ENCODE data around the gene AFTPH.
A peak's percentile ranks its signal among the peaks of the same experiment; 100 is the strongest.

The AFTPH gene

GRCh38 chr2:64634345-64635267, 110.5 kb downstream of the AFTPH start:
- POLR2A ChIA-PET: interaction anchor here (0.6 to 1.2 kb wide), 2 partner anchors 19 to 55 kb away, joined by 3 to 9 read pairs; partner anchors contain the start of gene SERTAD2
- Histone ChIP-seq H3K4me1 (ENCODE audit: control insufficient read depth, insufficient read depth, low read length) (peaks cover 7% of the 10 kb centered on the region), H3K36me3 (ENCODE audit: control insufficient read depth in 2 of 2, insufficient read depth in 1 of 2, low read length in 2 of 2) (peaks cover 0 to 35% of the 10 kb centered on the region in 2 experiments; a peak in 2 of 3 replicates), H3K9me3 (ENCODE audit: control insufficient read depth, insufficient read depth, low read depth, low read length) (no peaks in the 10 kb centered on the region), H3K4me3 (ENCODE audit: low read depth, low read length) (no peak overlapping the region), H3K27ac (ENCODE audit: extremely low read depth, low read depth, low read length) (no peak overlapping the region)
- TF ChIP-seq GLI2 (tag by site-specific recombination; IDR thresholded peaks at IDR 0.05; ENCODE audit: borderline replicate concordance, low read depth) (no peak), ZNF707 (tag by site-specific recombination; IDR thresholded peaks at IDR 0.05) (no peak), ZNF10 (tag by site-specific recombination; IDR thresholded peaks at IDR 0.05) (0 out of 2 replicates have a peak, but pooled peaks have one; percentile 41), CTCF (tag by site-specific recombination; IDR thresholded peaks at IDR 0.05) (no peak)
- CTCF ChIA-PET: interaction anchor here (0.6 to 1.8 kb wide), 2 partner anchors 11 to 205 kb away, joined by 4 to 6 read pairs; no protein-coding TSS in a partner anchor

GRCh38 chr2:64635976-64636911, 112.1 kb downstream of the AFTPH start:
- ChIA-PET POLR2A (no interaction called here), CTCF (interaction anchor here (0.5 kb wide), 1 partner anchor 647 kb away, joined by 5 read pairs; no protein-coding TSS in a partner anchor)
- no peak overlapping the region for H3K4me3 ChIP-seq (ENCODE audit: low read depth, low read length)
- H3K36me3 ChIP-seq (ENCODE audit: control insufficient read depth in 2 of 2, insufficient read depth in 1 of 2, low read length in 2 of 2): peaks cover 0 to 29% of the 10 kb centered on the region in 2 experiments; a peak in 1 of 3 replicates
- peaks cover 21% of the 10 kb centered on the region for H3K4me1 ChIP-seq (ENCODE audit: control insufficient read depth, insufficient read depth, low read length)
- no peak overlapping the region for H3K27ac ChIP-seq (ENCODE audit: extremely low read depth, low read depth, low read length)
- H3K9me3 ChIP-seq (ENCODE audit: control insufficient read depth, insufficient read depth, low read depth, low read length): no peaks in the 10 kb centered on the region
- no peak for TF ChIP-seq ZNF341 (tag by site-specific recombination; IDR thresholded peaks at IDR 0.05; ENCODE audit: low read depth)
- TF ChIP-seq ZNF529 (tag by site-specific recombination; IDR thresholded peaks at IDR 0.05; ENCODE audit: insufficient replicate concordance): no peak
- TF ChIP-seq ZNF624 (tag by site-specific recombination; IDR thresholded peaks at IDR 0.05): no peak
- TF ChIP-seq KLF8 (tag by site-specific recombination; IDR thresholded peaks at IDR 0.05): no peak

- CTCF ChIA-PET: interaction anchor here (0.6 kb wide), 1 partner anchor 222 kb away, joined by 3 read pairs; no protein-coding TSS in a partner anchor
- POLR2A ChIA-PET: no interaction called here
- Histone ChIP-seq H3K4me1 (ENCODE audit: control insufficient read depth, insufficient read depth, low read length) (peaks cover 26% of the 10 kb centered on the region), H3K4me3 (ENCODE audit: low read depth, low read length) (no peak overlapping the region), H3K36me3 (ENCODE audit: control insufficient read depth in 2 of 2, insufficient read depth in 1 of 2, low read length in 2 of 2) (peaks cover 0 to 28% of the 10 kb centered on the region in 2 experiments; a peak in 1 of 3 replicates), H3K9me3 (ENCODE audit: control insufficient read depth, insufficient read depth, low read depth, low read length) (no peaks in the 10 kb centered on the region), H3K27ac (ENCODE audit: extremely low read depth, low read depth, low read length) (no peak overlapping the region)
- TF ChIP-seq ZNF501 (tag by site-specific recombination; IDR thresholded peaks at IDR 0.05) (no peak), ZNF670 (tag by site-specific recombination; IDR thresholded peaks at IDR 0.05; ENCODE audit: low read depth) (no peak), ZNF561 (tag by site-specific recombination; IDR thresholded peaks at IDR 0.05; ENCODE audit: borderline replicate concordance) (no peak), ZNF157 (tag by site-specific recombination; IDR thresholded peaks at IDR 0.05) (no peak), ZNF184 (tag by site-specific recombination; IDR thresholded peaks at IDR 0.05) (no peak), ZNF391 (tag by site-specific recombination; IDR thresholded peaks at IDR 0.05; ENCODE audit: borderline replicate concordance, low read depth) (no peak), SP7 (tag by site-specific recombination; IDR thresholded peaks at IDR 0.05) (no peak), GLI4 (tag by site-specific recombination; IDR thresholded peaks at IDR 0.05) (no peak), ZNF280C (tag by site-specific recombination; IDR thresholded peaks at IDR 0.05) (no peak), ZNF280D (tag by site-specific recombination; IDR thresholded peaks at IDR 0.05) (no peak), ZNF548 (tag by site-specific recombination; IDR thresholded peaks at IDR 0.05) (no peak), ZNF473 (tag by site-specific recombination; IDR thresholded peaks at IDR 0.05) (no peak)
Observed at GRCh38 chr2:64637000-64637635, 113.0 kb downstream of the AFTPH start.
